ENCODE results near the gene MTNR1B. TPM values are rescaled to one million over a fixed set of nuclear protein-coding genes. Genes with fewer than 3 reads are reported as not detected.

MTNR1B gene
- total RNA-seq, 3 donors from 2014 or later: not detected

- ATAC-seq (no peak), DNase-seq (no peak)
- Histone ChIP-seq H3K36me3 (ENCODE audit: low read depth) (no peaks in the 10 kb centered on the region), H3K4me1 (ENCODE audit: low read depth) (no peaks in the 10 kb centered on the region), H3K9me3 (peaks cover 7% of the 10 kb centered on the region), H3K4me3 (no peak overlapping the region)
- TF ChIP-seq CTCF (IDR thresholded peaks at IDR 0.05): no peak
- intact Hi-C loops (cut with DNase I, micrococcal nuclease): no loop called here
These were observed 15.4 kb upstream of the MTNR1B start for GRCh38 chr11:92954003-92954402.

- intact Hi-C loops (cut with DNase I, micrococcal nuclease): no loop called here
- Histone ChIP-seq H3K9me3 (no peaks in the 10 kb centered on the region), H3K4me1 (ENCODE audit: low read depth) (no peaks in the 10 kb centered on the region), H3K4me3 (no peak overlapping the region), H3K36me3 (ENCODE audit: low read depth) (no peaks in the 10 kb centered on the region)
- no peak for TF ChIP-seq CTCF (IDR thresholded peaks at IDR 0.05)
- DNase-seq: no peak
- ATAC-seq: no peak
These were observed 13.6 kb upstream of the MTNR1B start for GRCh38 chr11:92955860-92956259.

- Histone ChIP-seq H3K4me3 (no peak overlapping the region), H3K4me1 (ENCODE audit: low read depth) (no peaks in the 10 kb centered on the region), H3K36me3 (ENCODE audit: low read depth) (no peaks in the 10 kb centered on the region), H3K9me3 (no peaks in the 10 kb centered on the region)
- intact Hi-C loops (cut with DNase I, micrococcal nuclease): no loop called here
- ATAC-seq (no peak), DNase-seq (no peak)
- no peak for TF ChIP-seq CTCF (IDR thresholded peaks at IDR 0.05)
These were observed 8.6 kb upstream of the MTNR1B start for GRCh38 chr11:92960886-92961285.

- no peaks in the 10 kb centered on the region for H3K9me3 ChIP-seq
- no peak for TF ChIP-seq CTCF (IDR thresholded peaks at IDR 0.05)
- H3K4me3 ChIP-seq: no peak overlapping the region
- H3K36me3 ChIP-seq (ENCODE audit: low read depth): no peaks in the 10 kb centered on the region
- ATAC-seq (no peak), DNase-seq (no peak)
- intact Hi-C loops (cut with DNase I, micrococcal nuclease): no loop called here
- H3K4me1 ChIP-seq (ENCODE audit: low read depth): no peaks in the 10 kb centered on the region
These were observed 7.0 kb upstream of the MTNR1B start for GRCh38 chr11:92962446-92962845.

GRCh38 chr11:92964471-92964870 is 5.0 kb upstream of the MTNR1B start:
- intact Hi-C loops (cut with DNase I, micrococcal nuclease): no loop called here
- H3K9me3 ChIP-seq: no peaks in the 10 kb centered on the region
- H3K4me1 ChIP-seq (ENCODE audit: low read depth): no peaks in the 10 kb centered on the region
- H3K4me3 ChIP-seq: no peak overlapping the region
- DNase-seq (peak in 2 of 3 donors; percentile 33 to 47), ATAC-seq (peak; percentile 55)
- no peak for TF ChIP-seq CTCF (IDR thresholded peaks at IDR 0.05)
- no peaks in the 10 kb centered on the region for H3K36me3 ChIP-seq (ENCODE audit: low read depth)

GRCh38 chr11:92965196-92965595 is 4.3 kb upstream of the MTNR1B start:
- ATAC-seq: no peak
- no peak for DNase-seq
- intact Hi-C loops (cut with DNase I, micrococcal nuclease): no loop called here

More at GRCh38 chr11:92965196-92965595, 4.3 kb upstream of the MTNR1B start:
- no peak for TF ChIP-seq CTCF (IDR thresholded peaks at IDR 0.05)
- Histone ChIP-seq H3K4me3 (no peak overlapping the region), H3K4me1 (ENCODE audit: low read depth) (no peaks in the 10 kb centered on the region), H3K9me3 (no peaks in the 10 kb centered on the region), H3K36me3 (ENCODE audit: low read depth) (no peaks in the 10 kb centered on the region)

All from mucosa of descending colon (tissue), 3 donors.